Amygdala (tissue), 56 donors: Measurements from ENCODE around the gene OSTN.
"Not testable (repeated sequence)": the region's sequence is repeated elsewhere in the genome, so short reads cannot be mapped to it uniquely, and the experiment has no call there.

ENCODE experiments used
- DNase-seq, 56 donors: peaks; one replicate each; lab custom pipeline; 2025; lab: John Stamatoyannopoulos, UW

The OSTN gene

GRCh38 chr3:191198932-191199331 is at the start of gene OSTN:
TSS of gene OSTN (plus strand) at chr3:191199241. CDS start at chr3:191212533, 13,292 bp downstream.
- no peak for DNase-seq

GRCh38 chr3:191151653-191152052 is 47.4 kb upstream of the OSTN start:
- no peak for DNase-seq

- no peak for DNase-seq
Observed at GRCh38 chr3:191154827-191155226, 44.2 kb upstream of the OSTN start.

GRCh38 chr3:191158247-191158646 is 40.8 kb upstream of the OSTN start:
- DNase-seq: no peak

GRCh38 chr3:191158815-191159214 is 40.2 kb upstream of the OSTN start:
- DNase-seq: no peak

GRCh38 chr3:191165802-191166201 is 33.2 kb upstream of the OSTN start:
- DNase-seq: no peak

GRCh38 chr3:191166368-191166767 is 32.7 kb upstream of the OSTN start:
- DNase-seq: no peak

GRCh38 chr3:191169566-191169965 is 29.5 kb upstream of the OSTN start:
- no peak for DNase-seq

GRCh38 chr3:191170097-191170496 is 28.9 kb upstream of the OSTN start:
- DNase-seq: no peak

- DNase-seq: no peak
Observed at GRCh38 chr3:191175102-191175501, 23.9 kb upstream of the OSTN start.

GRCh38 chr3:191176038-191176785 is 22.8 kb upstream of the OSTN start:
- no peak for DNase-seq

GRCh38 chr3:191185382-191185781 is 13.7 kb upstream of the OSTN start:
- not testable (repeated sequence) for DNase-seq

GRCh38 chr3:191188246-191188645 is 10.8 kb upstream of the OSTN start:
- not testable (repeated sequence) for DNase-seq

- not testable (repeated sequence) for DNase-seq
Observed at GRCh38 chr3:191192270-191192669, 6.8 kb upstream of the OSTN start.

GRCh38 chr3:191192941-191193340 is 6.1 kb upstream of the OSTN start:
- DNase-seq: no peak

- no peak for DNase-seq
Observed at GRCh38 chr3:191197761-191198306, 1.2 kb upstream of the OSTN start.

- DNase-seq: no peak
Observed at GRCh38 chr3:191198480-191198879, 561 bp upstream of the OSTN start.

GRCh38 chr3:191210032-191210431 is 11.0 kb downstream of the OSTN start:
- no peak for DNase-seq

GRCh38 chr3:191216510-191216909 is 17.5 kb downstream of the OSTN start:
- no peak for DNase-seq

- no peak for DNase-seq
Observed at GRCh38 chr3:191217301-191217700, 18.3 kb downstream of the OSTN start.

GRCh38 chr3:191220908-191221307 is 21.9 kb downstream of the OSTN start:
- no peak for DNase-seq

- DNase-seq: no peak
Observed at GRCh38 chr3:191221638-191222037, 22.6 kb downstream of the OSTN start.
